Smooth muscle cell (in vitro differentiated cells): ENCODE results near the gene SPEM3. TPM values are rescaled to one million over a fixed set of nuclear protein-coding genes. Genes with fewer than 3 reads are reported as not detected.

Source experiments
- DNase-seq: peaks from one replicate; lab custom pipeline; 2025; ENCODE audit not compliant: unreplicated experiment; lab: John Stamatoyannopoulos, UW
- H2AFZ ChIP-seq: fragments of 200-600 bp; sonication (generic); 2 replicates; pipeline ENCODE4 v1.6.0; 2016; ENCODE audit warnings: antibody characterized with exemption, low read depth, mild to moderate bottlenecking
- H3F3A ChIP-seq: fragments of 200-600 bp; sonication (generic); 2 replicates; pipeline ENCODE4 v1.6.0; 2017; ENCODE audit warnings: antibody characterized with exemption, low read depth
- H3K27ac ChIP-seq: fragments of 200-600 bp; sonication (generic); 2 replicates; pipeline ENCODE4 v1.5.1; 2016; ENCODE audit warnings: low read depth, mild to moderate bottlenecking
- H3K27me3 ChIP-seq: fragments of 200-600 bp; sonication (generic); 2 replicates; pipeline ENCODE4 v1.6.1; 2016; ENCODE audit warnings: low read depth, mild to moderate bottlenecking
- H3K36me3 ChIP-seq: fragments of 200-600 bp; sonication (generic); 2 replicates; pipeline ENCODE4 v1.5.1; 2016; ENCODE audit warnings: low read depth
- H3K4me1 ChIP-seq: fragments of 200-600 bp; sonication (generic); 2 replicates; pipeline ENCODE4 v1.5.1; 2016; ENCODE audit warnings: low read depth
- H3K4me2 ChIP-seq: fragments of 200-600 bp; sonication (generic); 2 replicates; pipeline ENCODE4 v1.6.0; 2016; ENCODE audit warnings: mild to moderate bottlenecking
- H3K4me3 ChIP-seq: fragments of 200-600 bp; sonication (generic); 2 replicates; pipeline ENCODE4 v1.5.1; 2016; ENCODE audit warnings: mild to moderate bottlenecking
- H3K79me2 ChIP-seq: fragments of 200-600 bp; sonication (generic); 2 replicates; pipeline ENCODE4 v1.6.0; 2016; ENCODE audit warnings: low read depth, mild to moderate bottlenecking
- H3K9ac ChIP-seq: fragments of 200-600 bp; sonication (generic); 2 replicates; pipeline ENCODE4 v1.6.0; 2016; ENCODE audit warnings: low read depth
- H3K9me3 ChIP-seq: fragments of 200-600 bp; sonication (generic); replicated peaks from 2 replicates; pipeline ENCODE4 v1.5.1; 2016; ENCODE audit warnings: low read depth
- H4K20me1 ChIP-seq: fragments of 200-600 bp; sonication (generic); 2 replicates; pipeline ENCODE4 v1.6.0; 2016; ENCODE audit warnings: low read depth
- WGBS: methylation state at CpG from one replicate; pipeline ENCODE4 v1.1.7; 2016; ENCODE audit warnings: low lambda C conversion rate; 5-methylcytosine and 5-hydroxymethylcytosine counted together
- polyA plus RNA-seq: library from polyadenylated mRNA; unstranded; fragments of >200 nt; fragmentation: Nextera tagmentation; extraction: Ambion mirVana; gene quantifications from 2 replicates; pipeline ENCODE4 v1.2.1, GENCODE V29; 2016
- total RNA-seq: library from RNA; depleted of rRNA; stranded (reverse); fragments of >200 nt; gene quantifications from 2 replicates; pipeline ENCODE4 v1.2.3, GENCODE V29; 2014
- TF ChIP-seq, protein P1 (sequence below): fragments of 200-600 bp; sonication (generic); IDR thresholded peaks from 2 replicates; pipeline ENCODE4 v1.5.1; 2017; ENCODE audit warnings: borderline replicate concordance, mild to moderate bottlenecking, antibody characterized with exemption; ENCODE audit not compliant: insufficient read depth, poor library complexity, severe bottlenecking

Gene SPEM3
- total and polyA plus RNA-seq, 2 experiments from 2014 or later = not detected

DNA sequence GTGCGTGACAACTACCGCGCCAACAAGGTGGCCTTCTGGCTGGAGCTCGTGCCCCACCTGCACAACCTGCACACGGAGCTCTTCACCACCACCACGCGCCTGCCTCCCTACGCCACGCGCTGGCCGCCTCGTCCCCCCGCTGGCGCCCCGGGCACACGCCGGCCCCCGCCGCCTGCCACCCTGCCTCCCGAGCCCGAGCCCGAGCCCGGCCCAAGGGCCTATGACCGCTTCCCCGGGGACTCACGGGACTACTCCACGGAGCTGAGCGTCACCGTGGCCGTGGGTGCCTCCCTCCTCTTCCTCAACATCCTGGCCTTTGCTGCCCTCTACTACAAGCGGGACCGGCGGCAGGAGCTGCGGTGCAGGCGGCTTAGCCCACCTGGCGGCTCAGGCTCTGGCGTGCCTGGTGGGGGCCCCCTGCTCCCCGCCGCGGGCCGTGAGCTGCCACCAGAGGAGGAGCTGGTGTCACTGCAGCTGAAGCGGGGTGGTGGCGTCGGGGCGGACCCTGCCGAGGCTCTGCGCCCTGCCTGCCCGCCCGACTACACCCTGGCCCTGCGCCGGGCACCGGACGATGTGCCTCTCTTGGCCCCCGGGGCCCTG, 11.5 kb upstream of the SPEM3 start:
- TF ChIP-seq, protein P1, sequence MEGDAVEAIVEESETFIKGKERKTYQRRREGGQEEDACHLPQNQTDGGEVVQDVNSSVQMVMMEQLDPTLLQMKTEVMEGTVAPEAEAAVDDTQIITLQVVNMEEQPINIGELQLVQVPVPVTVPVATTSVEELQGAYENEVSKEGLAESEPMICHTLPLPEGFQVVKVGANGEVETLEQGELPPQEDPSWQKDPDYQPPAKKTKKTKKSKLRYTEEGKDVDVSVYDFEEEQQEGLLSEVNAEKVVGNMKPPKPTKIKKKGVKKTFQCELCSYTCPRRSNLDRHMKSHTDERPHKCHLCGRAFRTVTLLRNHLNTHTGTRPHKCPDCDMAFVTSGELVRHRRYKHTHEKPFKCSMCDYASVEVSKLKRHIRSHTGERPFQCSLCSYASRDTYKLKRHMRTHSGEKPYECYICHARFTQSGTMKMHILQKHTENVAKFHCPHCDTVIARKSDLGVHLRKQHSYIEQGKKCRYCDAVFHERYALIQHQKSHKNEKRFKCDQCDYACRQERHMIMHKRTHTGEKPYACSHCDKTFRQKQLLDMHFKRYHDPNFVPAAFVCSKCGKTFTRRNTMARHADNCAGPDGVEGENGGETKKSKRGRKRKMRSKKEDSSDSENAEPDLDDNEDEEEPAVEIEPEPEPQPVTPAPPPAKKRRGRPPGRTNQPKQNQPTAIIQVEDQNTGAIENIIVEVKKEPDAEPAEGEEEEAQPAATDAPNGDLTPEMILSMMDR = no peak
- Histone ChIP-seq H3K4me2 (no peak overlapping the region), H3F3A (no peaks in the 10 kb centered on the region), H3K4me3 (no peak overlapping the region), H3K4me1 (no peaks in the 10 kb centered on the region), H3K36me3 (no peaks in the 10 kb centered on the region), H3K9ac (no peak overlapping the region), H3K27ac (no peak overlapping the region), H4K20me1 (peaks cover 5% of the 10 kb centered on the region), H2AFZ (no peak overlapping the region), H3K79me2 (no peaks in the 10 kb centered on the region), H3K27me3 (no peaks in the 10 kb centered on the region), H3K9me3 (no peaks in the 10 kb centered on the region)
- no peak for DNase-seq
- WGBS = 97% methylated on average over 40 of the region's 54 CpGs

DNA sequence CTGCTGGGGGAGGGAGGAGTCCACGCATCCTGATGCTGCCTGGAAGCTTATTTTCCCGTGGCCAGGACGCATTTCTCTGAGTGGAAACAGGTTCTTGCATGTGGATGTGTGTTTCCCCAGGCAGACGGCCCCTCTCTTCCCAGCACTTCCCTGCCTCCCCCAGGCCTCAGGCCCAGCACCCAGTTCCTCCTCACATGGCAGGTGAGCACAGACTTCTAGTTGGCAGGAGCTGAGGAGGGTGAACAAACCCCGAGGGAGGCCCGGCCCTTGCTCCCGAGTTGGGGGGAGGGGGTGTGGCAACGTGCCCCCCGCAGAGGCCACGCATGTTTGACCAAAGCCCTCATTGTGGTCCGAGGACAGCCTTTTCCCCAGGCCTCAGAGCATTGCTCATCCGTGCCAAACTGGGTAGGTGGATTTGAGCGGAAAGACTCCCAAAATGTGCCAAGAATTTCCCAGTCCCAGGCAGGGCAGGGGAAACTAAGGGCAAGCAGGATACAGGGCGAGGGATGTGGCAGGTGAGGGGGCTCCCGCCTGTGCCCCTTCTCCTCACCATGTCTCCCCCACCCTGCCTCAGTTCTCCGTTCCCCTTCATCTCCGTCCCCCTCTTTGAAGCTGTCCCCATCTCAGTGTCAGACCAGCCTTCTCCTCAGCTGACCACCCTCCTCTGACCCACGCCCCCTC, 10.0 kb upstream of the SPEM3 start:
- H3F3A ChIP-seq = no peaks in the 10 kb centered on the region
- no peaks in the 10 kb centered on the region for H3K27me3 ChIP-seq
- H3K4me3 ChIP-seq = no peak overlapping the region
- TF ChIP-seq, protein P1 = no peak
- peaks cover 5% of the 10 kb centered on the region for H4K20me1 ChIP-seq
- H3K79me2 ChIP-seq = no peaks in the 10 kb centered on the region
- no peaks in the 10 kb centered on the region for H3K9me3 ChIP-seq
- H3K27ac ChIP-seq = no peak overlapping the region
- no peak overlapping the region for H3K4me2 ChIP-seq
- no peak for DNase-seq
- no peaks in the 10 kb centered on the region for H3K4me1 ChIP-seq
- H3K9ac ChIP-seq = no peak overlapping the region
- WGBS = 85% methylated on average over 18 of the region's 18 CpGs
- no peak overlapping the region for H2AFZ ChIP-seq
- no peaks in the 10 kb centered on the region for H3K36me3 ChIP-seq

DNA sequence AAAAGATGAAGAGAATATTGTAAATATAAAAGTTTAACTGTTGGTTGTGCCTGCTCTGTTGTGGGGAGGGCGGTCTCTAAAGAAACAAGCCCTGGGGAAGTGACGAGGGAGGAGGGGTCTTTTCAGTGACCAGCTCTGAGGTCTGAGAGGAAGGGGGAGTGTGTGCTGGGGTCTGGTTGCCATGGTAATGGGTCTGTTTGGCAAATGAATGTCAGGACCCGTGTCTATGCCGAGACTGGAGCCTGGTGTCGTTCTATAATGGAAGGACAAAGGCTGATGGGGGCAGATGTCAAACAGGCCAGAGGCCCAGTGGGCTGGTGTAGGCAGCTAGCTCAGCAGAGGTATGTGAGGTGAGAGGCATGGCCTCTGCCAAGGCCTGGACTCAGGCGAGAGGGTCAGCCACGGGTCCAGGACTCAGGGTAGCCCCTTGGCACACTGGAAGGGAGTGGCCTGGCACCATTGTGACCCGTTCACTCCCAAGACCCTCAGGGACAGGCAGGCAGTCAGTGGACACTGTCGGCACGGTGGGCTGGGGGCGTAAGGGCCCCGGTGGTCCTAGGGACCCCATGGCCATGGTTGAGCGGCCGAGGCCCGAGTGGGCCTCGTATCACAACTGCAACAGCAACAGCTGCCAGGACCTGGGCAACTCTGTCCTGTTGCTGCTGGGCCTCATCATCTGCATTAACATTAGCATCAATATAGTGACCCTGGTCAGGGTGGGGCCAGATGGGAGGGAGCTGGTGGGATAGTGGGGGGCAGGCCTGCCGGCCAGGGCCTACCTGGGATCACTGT, 8.6 kb upstream of the SPEM3 start, which contains the start of gene SPEM1:
SPEM1 (plus strand) TSS at position 506 of the 792 bp plus-strand sequence; CDS start at position 567, 61 bp downstream.
- Histone ChIP-seq H4K20me1 (peaks cover 5% of the 10 kb centered on the region), H3K9ac (no peak within 1 kb of the TSS), H3K27ac (no peak within 1 kb of the TSS), H3K79me2 (no peaks in the 10 kb centered on the region), H3K4me3 (no peak within 1 kb of the TSS), H3F3A (no peaks in the 10 kb centered on the region), H3K27me3 (no peaks in the 10 kb centered on the region), H3K36me3 (no peaks in the 10 kb centered on the region), H3K4me2 (no peak within 1 kb of the TSS), H3K4me1 (no peaks in the 10 kb centered on the region), H2AFZ (no peak within 1 kb of the TSS), H3K9me3 (no peaks in the 10 kb centered on the region)
- DNase-seq = no peak
- WGBS = 94% methylated on average over 17 of the region's 17 CpGs
- TF ChIP-seq, protein P1 = no peak
